CD4-positive, alpha-beta T cell treated with Interleukin-15 for 1 hour (primary cell): ENCODE results near the gene TTBK1.

Experiments
- DNase-seq: peaks from one replicate; pipeline ENCODE4 v3.0.0-alpha.2; 2020

The TTBK1 gene

DNA sequence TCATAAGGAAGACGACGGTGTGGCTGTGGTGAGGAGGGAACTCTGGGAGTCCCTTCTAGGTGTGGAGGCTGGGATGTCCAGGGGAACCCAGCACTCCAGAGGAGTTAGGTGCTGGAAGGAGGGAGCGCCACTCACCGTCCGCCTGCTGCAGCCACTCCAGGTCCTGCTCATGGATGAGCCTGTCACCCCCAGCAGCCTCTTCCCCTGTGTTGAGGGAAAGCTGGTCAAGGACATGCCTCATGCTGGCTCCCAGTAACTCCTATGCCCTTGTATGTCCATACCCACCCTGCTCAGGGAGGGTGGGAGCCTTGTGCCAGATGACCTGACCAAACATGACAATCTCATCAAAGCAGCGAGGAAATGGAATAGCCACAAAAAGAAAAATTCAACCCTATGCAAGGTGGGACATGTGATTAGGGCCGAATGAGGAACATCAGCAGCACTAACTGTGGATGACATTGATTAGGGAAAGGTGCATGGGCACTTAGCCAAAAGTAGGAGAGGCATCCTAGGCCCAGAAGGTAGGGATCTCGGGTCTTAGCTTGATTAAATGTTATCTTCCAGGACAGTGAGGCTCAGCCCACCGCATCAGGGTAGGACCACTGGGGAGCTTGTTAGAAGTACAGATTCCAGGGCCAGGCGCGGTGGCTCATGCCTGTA lies 17.0 kb upstream of the TTBK1 start:
- DNase-seq = no peak

DNA sequence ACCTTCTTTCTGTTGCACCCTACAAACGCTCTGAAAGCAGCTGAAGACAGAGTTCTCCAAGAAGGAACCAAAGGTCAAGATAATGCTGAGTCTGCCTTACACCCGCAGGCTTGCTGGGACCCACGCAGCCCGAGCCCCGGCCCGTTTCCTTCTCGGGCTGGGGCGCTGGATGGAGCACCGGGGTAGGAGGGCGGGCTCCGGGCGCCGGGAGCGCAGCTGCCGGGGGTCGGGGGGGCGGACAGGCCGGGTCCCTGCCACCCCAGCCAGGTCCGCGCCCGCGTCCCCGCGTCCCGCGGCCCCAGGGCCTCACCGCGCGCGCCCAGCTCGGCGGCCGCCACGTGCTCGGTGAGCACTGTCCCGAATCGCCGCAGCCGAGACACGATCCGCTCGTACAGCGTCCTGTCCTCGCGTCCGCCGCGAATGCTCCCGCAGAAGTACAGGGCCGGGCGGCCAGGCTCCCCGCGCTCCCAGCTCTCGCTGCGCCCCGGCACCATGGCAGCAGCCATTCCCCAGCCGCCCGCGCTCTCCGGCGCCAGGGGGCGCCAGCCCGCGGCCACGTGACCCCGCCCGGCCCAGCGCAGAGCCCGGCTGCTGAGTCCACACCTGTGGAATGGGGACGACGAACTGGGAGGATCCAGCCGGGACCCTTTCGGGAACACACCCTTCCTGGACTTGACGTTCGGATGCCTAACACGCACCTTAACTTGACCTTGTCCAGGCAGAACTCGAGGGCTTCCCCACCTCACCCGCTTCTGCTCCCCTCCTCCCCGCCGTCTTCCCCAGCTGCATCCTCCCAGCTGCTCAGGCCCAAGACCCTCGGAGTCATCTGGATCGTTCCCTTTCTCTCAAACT lies 14.1 kb upstream of the TTBK1 start, which contains the start of gene DNPH1:
Gene DNPH1, minus strand, starts transcription at position 531 of the 852 bp plus-strand sequence. Its CDS starts 25 bp downstream, at position 506.
- peak; percentile 78 for DNase-seq

DNA sequence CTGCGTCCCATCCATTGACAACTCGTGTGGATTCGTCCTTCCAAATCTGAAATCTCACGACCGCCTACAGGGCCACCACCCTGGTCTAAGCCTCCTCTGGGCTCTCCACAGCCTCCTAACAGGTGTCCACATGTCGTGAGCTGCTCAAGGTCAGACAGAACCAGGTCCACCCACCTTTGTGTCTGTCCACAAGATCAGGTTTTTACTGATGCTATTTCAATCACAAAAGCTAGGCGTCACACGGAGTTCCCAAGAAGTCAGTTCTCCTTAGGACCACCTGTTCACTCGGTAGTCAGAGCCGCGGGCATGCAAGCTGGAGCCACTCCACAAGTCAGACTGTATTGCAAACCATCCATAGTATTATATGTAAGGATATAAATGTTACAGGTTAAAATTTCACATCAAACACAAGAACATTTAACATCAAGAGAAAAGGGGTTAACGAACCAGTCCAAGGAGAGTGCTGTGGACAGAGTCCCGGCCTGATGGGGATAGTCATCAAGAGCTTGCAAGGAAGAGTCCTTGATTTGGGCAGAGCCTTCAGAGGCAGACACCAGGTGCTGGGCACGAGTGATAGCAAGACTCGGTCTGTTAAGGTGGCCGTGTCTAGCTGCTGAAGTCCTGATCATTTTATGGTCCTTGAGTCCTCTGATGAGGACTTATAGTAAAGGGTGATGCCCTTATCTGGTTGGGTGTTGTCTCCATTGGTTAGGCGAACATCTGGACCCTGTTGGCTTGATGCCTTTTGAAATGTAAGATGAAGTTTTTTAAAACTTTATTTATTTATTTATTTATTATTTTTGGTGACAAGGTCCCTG lies 13.3 kb upstream of the TTBK1 start:
- no peak for DNase-seq

DNA sequence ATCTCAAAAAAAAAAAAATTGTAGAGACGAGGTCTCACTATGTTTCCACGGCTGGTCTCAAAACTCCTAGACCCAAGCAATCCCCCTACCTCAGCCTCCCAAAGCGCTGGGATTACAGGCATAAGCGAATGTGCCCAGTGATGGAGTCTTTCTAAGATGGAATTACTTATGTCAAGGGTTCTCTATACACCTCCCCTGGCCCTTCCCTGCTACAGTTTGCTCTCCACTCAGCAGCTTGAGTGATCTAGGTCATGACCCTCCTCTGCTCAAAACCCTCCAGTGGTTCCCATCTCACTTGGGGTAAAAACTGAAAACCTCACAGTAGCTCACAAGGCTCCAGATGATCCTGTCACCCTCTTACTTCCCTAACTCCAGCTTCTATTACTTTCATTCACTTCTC lies 12.2 kb upstream of the TTBK1 start:
- DNase-seq = no peak

DNA sequence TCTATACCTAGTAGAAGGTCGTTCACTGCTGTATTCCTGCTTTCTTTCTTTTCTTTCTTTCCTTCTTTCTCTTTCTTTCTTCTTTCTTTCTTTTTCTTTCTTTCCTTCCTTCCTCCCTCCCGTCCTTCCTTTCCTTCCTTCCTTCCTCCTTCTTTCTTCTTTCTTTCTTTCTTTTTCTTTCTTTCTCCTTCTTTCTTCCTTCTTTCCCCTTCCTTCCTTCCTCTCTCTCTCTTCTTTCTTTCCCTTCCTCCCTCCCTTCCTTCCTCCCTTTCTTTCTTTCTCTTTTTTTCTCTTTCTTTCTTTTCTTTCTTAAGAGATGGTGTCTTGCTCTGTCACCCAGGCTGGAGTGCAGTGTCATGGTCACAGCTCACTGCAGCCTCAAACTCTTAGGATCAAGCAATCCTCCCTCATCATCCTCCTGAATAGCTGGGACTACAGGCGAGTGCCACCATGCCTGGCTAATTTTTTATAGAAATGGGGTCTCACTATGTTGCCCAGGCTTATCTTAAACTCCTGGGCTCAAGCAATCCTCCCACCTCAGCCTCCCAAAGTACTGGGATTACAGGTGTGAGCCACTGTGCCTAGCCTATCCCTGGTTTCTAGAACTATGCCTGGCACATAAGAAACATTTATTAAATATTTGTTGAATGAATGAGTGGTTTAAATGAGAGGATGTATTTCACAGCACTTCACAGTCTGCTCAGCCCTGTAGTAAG lies 11.4 kb upstream of the TTBK1 start:
- no peak for DNase-seq

DNA sequence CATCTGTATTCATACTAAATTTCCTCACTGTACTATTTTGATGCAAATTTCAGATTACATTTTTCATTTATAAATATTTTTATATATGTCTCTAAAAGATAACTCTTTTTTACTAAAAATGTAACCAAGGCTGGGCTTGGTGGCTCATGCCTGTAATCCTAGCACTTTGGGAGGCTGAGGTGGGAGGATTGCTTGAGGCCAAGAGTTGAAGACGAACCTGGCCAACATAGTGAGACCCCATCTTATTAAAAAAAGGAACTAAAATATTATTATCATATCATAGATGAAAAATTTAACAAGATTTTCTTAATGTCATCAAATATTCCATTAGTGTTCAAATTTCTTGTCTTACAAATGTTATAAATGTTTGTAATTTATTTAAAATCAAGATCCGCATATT lies 7.4 kb upstream of the TTBK1 start:
- no peak for DNase-seq

DNA sequence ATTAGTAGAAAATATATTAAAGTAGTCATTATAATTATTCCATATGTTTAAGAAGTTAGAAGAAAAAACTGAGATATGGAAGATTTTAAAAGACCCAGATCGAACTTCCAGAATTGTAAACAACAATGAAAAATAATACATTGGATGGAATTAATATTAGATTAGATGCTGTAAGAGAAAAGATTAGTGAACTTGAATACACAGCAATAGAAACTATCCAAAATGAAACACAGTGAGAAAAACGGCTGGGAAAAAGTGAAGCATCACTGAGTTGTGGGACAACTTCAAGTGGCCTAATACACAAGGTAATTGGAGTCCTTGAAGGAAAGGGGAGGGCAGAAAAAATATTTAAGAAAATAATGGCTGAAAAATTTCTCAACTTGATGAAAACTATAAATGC lies 4.2 kb upstream of the TTBK1 start:
- no peak for DNase-seq

DNA sequence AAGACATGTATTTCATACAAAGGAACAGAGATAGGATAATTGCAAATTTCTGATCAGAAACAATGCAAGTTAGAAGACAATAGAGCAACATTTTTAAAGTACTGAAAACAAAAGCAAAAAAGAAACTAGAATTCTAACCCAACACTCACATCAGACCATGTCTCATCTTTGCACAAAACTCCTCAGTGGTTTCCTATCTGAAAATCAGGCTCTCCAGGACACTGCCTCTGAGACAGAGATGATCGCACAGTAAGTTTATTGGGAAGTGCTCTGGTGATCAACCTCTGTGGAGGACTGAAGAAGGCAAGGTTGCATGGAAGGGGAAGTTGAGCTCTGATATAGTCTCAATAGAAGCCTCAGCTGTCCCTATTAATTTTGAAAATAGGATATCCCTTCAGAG lies 2.3 kb upstream of the TTBK1 start:
- no peak for DNase-seq

DNA sequence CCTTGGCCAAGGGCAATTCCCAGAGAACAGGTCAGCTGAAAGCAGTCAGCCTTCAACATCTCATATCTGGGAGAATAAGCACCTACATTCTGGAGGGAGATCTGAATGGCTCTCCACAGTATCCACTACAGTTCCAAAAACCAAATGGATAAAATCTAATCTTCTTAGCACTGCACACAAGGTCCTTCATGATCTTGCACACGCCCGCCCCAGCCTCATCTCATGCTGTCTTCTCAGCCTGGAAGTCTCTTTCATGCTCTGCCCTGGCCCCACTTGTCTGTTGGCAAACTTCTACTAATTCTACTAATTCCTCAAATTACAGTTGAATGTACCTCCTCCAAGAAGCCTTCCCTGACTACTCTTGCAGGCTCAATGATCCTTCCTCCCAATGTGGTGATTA lies 1.8 kb upstream of the TTBK1 start:
- no peak for DNase-seq

DNA sequence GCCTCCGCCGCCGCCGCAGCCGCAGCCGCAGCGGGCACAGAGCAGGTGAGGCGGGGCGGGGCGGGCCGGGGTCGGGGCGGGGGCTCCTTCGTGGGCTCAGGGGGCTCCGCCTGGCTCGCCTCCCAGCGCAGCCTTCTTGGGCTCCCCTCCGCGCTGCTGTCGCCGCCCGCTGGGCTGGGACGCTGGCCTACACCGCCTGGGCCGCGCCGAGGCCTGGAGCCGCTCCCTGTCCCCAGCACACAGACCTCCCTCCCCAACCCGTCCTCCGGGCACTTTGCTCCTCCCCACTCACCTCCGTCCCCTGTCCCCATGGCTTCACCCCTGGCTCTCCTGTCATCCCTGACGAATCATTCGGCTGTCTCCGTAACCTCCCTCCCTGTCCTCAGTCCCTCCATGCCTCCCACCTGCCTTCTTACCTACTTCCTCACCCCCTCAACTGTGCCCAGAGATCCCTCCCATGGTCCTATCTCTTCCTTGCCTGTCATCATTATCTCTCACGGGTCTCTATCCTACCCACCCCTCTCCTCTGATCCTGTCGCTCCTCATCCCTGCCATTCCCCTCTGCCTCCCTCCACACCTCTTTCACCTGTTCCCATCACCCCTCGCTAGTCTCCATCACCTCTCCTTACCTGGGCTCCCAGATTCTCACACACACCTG lies 512 bp downstream of the TTBK1 start:
- no peak for DNase-seq

DNA sequence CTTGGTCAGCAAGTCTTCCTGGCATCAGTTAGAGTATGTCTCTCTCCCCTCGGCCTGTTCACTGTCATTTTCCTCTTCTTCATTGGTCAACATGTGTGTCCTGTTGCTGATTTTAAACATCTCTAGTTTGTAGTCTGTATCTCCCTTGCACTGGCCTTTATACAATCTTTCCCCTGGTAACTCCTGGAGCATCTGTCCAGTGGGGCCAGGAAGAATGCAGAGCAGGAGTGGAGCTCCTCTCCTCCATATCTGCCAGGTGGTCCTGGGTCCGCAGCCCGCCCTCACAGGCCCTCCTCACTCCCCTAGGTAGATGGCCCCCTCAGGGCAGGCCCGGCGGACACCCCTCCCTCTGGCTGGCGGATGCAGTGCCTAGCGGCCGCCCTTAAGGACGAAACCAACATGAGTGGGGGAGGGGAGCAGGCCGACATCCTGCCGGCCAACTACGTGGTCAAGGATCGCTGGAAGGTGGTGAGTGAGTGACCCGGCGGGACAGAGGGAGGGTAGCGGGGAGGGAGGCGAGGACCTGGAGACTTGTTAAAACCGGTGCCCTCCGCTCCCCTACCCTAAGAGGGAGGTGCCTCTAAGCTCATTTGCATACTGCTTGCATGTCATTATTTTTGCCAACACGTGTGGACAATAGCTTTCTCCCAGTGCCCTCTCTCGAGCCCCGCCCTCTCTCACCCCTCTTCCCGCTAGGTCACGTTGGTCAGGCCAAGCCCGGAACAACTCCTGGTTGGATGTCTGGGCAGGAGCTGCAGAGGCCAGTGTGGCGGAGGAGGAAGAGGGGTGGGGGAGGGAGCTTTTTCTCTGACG lies 3.2 kb downstream of the TTBK1 start:
- DNase-seq = no peak

DNA sequence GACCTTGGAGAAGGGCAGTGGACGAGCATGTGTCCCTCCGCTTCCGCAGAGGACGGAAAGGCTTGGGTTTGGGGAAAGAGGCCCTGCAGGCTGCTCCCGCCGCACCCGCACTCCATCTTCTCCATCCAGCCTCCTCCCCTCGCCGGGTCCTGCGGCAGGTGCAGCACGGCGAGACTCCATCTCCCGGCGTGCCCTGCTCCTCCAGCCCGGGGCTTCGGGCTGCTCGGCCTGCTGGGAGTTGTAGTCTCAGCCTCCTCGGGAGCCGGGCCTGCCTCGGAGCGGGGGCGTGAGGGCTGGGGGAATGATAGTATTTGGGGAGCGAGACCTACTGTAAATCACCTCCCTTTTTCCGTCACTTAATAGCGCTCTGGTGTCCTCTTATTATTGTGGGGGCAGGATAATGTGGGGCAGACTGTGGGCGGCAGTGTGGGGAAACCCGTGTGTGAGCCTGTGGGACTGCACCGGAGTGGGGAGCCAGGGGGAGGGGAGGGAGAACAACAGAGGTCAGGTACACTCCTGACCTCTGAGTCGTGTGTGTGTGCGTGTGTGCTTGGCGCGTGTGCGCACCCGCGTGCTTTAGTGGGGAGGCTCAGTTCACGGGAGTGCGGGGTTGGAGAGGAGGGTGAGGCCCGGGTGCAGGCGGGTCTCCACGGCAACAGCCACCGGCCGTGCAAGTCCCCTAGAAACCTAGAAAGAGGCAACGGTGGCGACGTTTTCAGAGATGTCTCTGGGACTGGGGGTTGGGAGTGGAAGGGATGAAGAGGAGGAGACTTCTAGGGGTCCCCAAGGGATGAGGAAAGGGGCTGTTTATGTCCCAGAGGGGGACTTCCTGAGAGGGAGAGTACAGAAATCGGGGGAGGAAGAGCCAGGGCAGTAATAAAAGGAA lies 4.1 kb downstream of the TTBK1 start:
- DNase-seq = peak; percentile 81

DNA sequence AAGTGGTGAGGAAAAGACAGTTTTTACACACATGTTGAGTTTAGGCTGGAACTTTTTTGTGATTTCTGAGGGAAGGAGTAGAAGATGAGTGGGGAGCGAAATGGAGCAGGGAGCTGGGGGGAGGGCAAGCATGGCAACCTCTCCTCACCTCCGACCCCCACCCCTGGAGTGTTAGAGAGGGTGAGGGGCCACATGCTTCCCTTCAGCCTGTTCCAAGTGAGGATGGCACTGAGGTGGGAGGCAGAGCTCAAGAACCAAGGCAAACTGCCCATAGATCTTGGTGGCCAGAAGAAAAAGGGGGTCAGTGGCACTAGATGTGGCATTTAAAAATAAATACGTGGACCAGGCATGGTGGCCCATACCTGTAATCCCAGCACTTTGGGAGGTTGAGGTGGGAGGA lies 4.8 kb downstream of the TTBK1 start:
- DNase-seq = no peak

DNA sequence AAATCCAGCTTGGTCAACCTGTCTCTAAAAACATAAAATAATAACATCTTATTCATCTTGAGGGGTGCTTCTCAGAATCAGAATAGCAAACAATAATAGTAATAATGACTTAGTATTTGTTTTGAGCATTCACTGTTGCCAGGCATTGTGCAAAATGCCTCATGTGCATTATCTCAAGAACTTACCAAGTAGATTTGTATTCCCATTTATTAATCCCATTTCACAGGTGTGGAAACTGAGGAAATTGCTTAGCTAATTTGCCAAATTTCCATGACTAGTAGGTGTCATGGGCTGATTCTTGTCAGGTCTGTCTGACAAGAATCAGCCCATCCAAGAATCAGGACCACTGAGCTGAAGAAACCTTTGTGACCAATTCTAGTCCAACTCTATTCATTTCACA lies 5.5 kb downstream of the TTBK1 start:
- DNase-seq = no peak

DNA sequence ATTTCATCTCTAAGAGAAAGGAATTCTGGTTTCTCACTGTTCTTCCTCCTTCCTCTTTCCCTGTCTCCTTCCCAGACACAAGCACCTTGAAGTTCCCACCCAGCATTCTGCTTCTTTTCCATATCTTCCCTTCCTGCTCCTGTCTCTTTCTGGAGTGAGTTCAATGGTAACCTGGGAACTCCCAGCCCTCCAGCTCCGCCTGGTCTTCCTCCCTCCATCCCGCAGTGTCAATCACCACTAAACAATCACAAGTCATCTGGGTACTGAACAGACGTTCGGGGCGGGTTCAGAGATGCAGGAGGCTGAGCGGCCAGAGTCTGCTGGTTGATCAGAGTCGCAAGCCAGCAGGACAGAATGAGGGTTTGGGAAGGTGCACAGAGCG lies 7.7 kb downstream of the TTBK1 start:
- no peak for DNase-seq

DNA sequence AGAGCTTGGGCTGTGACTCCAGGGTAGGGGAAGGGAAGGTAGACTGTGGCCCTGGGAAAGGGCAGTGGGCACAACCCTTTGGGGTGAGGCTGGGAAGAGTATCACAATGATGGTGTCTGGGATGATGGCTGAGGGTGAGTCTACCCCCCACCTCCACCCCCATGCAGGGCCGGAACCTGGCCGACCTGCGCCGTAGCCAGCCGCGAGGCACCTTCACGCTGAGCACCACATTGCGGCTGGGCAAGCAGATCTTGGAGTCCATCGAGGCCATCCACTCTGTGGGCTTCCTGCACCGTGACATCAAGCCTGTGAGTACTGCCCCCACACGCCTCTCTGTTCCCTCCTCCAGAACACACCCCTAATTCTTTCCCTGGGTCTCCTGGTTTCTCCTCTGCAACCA lies 10.1 kb downstream of the TTBK1 start:
- no peak for DNase-seq

DNA sequence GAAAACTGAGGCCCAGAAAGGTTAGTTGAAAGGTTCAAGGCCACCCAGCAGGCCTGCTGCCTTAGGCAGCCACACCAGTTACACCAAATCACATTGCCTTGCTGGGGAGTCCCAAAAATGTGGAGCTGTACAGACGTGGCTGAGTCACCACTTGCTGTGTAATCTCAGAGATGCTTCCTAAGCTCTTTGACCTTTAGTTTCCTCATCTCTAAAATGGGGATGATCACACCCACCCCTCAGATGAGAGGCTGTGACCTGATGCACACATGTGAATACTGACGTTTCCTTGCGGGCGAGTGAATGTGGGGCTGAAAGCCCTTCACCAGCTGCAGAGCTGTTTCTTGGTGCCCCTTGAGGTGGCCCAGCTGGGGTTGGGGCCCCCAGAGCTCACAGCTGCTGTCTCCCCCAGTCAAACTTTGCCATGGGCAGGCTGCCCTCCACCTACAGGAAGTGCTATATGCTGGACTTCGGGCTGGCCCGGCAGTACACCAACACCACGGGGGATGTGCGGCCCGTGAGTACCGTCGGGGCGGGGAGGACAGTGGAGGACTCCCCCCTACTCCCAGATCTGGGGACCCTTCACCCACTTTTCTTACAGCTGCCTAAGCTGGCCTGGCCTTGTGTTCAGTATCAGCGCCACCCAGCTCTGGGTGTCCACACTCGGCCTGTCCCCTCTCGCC lies 11.0 kb downstream of the TTBK1 start:
- DNase-seq = no peak

DNA sequence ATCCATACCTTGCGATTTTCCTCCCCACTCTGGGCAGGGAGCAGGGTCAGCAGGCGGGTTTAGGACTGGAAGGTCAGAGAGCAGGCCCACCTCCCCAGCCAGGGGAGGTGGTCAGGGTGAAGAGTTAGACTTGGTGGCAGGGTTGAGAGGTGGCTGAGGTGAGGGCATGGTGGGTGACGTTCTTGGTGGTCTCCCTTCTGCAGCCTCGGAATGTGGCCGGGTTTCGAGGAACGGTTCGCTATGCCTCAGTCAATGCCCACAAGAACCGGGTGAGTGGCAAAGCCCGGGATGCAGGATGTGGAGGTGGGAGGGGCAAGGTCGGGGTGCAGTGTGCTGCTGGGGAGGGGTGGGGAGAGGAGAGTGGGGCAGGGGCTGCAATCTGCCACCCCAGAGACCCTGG lies 11.6 kb downstream of the TTBK1 start:
- DNase-seq = no peak

DNA sequence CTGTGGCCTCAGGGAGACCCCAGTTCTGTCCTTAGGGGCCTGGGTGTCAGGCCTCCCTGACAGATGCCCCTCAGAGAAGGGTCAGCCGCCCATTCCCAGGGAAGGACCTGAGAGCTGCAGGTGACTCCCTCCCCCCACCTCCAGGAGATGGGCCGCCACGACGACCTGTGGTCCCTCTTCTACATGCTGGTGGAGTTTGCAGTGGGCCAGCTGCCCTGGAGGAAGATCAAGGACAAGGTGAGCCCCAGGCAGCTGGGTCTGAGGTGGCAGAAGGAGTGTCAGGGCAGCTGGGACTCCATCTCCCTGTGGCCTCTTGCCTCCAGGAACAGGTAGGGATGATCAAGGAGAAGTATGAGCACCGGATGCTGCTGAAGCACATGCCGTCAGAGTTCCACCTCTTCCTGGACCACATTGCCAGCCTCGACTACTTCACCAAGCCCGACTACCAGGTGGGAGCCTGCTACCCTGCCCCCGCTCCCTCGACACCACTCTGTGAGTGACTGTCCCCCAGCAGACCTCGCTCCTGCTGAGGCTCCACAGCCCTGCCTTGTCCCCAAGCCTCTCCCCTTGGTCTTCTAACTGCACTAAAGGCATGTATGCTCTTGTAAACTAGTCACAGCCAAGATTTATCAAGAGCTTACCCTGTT lies 12.2 kb downstream of the TTBK1 start:
- no peak for DNase-seq
